ENCODE measurements around the gene CARNS1.
A peak's percentile ranks its signal among the peaks of the same experiment; 100 is the strongest.

Gene CARNS1

DNA sequence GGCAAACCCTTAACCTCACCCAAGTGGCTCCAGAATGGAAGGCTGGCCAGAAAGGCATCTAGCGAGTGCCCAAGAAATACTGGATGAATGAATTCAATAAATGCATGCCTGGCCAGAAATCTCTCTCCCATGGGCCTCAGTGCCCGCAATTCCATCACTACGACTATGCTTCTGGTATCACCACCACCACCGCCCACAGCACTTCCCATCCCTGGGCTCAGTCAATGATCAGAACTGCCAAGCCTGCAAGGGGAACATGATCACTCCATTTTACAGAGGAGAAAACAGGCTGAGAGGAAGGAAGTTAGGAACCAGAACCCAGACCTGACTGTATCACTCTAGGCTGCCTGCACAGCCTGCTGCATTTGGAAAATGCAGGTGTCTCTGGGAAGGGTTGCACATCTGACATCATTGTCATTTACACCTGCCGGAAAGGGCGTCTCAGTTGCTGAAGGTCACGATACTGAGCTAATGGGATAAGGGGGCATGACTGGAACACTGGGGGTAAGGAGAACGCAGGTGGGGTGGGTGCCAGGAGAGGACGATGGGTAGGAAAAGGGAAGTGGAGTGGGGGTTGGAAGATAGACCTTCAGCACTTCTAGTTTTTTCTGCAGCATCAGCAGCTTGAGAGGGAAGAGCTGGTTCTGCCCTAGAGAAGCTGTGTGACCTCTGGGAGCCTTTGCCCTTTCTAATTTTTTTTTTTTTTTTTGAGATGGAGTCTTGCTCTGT, 33.8 kb downstream of the CARNS1 start:
- no peak overlapping the region for H3K27ac ChIP-seq
- TF ChIP-seq, protein P1, sequence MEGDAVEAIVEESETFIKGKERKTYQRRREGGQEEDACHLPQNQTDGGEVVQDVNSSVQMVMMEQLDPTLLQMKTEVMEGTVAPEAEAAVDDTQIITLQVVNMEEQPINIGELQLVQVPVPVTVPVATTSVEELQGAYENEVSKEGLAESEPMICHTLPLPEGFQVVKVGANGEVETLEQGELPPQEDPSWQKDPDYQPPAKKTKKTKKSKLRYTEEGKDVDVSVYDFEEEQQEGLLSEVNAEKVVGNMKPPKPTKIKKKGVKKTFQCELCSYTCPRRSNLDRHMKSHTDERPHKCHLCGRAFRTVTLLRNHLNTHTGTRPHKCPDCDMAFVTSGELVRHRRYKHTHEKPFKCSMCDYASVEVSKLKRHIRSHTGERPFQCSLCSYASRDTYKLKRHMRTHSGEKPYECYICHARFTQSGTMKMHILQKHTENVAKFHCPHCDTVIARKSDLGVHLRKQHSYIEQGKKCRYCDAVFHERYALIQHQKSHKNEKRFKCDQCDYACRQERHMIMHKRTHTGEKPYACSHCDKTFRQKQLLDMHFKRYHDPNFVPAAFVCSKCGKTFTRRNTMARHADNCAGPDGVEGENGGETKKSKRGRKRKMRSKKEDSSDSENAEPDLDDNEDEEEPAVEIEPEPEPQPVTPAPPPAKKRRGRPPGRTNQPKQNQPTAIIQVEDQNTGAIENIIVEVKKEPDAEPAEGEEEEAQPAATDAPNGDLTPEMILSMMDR (conservative IDR thresholded peaks at IDR 0.05) = no peak
- TF ChIP-seq ZFX (IDR thresholded peaks at IDR 0.05) = no peak

DNA sequence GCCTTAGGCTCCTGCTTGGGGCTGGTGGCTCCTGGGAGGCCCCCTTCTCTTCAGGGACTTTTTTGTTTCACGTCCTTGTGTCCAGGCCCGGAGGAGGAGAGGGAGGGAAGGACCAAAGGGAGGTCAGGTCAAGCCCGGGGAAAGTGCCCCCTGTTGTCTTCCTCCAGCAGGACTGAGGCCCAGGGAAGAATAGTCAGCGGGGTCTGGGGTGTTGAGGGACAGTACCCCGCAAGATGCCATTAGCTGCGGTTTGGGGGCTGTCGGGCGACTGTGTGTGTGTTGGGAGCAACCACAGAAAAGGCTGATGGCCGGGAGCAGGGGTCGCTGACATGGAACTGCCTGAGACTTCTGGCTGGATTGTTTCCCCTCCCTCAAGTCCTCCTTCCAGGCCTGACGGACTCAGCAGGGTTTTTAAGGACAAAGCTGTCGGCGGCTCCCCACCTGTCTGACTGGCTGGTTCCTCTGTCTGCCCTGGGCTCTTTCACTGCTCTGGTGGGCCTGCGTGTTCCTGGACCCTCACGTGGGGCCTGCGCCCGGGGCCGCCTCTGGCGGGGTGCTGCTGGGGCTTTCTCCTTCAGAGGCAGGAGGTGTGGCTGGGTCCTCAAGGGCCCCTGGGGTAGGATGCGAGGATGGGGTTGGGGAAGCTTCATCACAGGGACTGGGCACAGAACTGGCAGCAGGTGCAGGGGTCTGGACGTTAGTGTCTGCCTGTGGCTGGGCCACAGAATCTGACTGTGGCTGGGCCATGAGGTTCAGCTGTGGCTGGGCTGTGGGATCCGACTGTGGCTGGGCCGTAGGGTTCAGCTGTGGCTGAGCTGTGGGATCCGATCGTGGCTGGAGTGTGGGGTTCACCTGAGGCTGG, 35.5 kb downstream of the CARNS1 start:
- TF ChIP-seq, protein P1 (conservative IDR thresholded peaks at IDR 0.05) = no peak
- no peak for TF ChIP-seq ZFX (IDR thresholded peaks at IDR 0.05)
- H3K27ac ChIP-seq = peak overlapping the region; percentile 61; the same call in 1 of the 2 replicates

DNA sequence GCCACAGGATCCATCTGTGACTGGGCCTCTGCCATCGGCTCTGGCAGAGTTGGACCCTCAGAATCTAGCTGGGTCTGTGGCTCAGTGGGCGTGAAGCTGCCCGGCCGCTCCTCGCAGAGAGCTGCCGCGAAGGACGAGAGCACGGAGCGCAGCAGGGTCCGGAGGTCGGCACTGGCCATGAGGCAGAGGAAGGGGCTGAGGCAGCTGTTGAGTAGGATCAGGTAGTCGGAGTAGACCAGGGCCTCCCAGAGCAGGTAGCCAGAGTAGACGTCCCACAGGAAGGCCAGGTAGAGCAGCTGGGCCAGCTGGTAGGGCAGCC, 36.1 kb downstream of the CARNS1 start:
- peak overlapping the region; percentile 61 for H3K27ac ChIP-seq
- no peak for TF ChIP-seq ZFX (IDR thresholded peaks at IDR 0.05)
- TF ChIP-seq, protein P1 (conservative IDR thresholded peaks at IDR 0.05) = no peak

DNA sequence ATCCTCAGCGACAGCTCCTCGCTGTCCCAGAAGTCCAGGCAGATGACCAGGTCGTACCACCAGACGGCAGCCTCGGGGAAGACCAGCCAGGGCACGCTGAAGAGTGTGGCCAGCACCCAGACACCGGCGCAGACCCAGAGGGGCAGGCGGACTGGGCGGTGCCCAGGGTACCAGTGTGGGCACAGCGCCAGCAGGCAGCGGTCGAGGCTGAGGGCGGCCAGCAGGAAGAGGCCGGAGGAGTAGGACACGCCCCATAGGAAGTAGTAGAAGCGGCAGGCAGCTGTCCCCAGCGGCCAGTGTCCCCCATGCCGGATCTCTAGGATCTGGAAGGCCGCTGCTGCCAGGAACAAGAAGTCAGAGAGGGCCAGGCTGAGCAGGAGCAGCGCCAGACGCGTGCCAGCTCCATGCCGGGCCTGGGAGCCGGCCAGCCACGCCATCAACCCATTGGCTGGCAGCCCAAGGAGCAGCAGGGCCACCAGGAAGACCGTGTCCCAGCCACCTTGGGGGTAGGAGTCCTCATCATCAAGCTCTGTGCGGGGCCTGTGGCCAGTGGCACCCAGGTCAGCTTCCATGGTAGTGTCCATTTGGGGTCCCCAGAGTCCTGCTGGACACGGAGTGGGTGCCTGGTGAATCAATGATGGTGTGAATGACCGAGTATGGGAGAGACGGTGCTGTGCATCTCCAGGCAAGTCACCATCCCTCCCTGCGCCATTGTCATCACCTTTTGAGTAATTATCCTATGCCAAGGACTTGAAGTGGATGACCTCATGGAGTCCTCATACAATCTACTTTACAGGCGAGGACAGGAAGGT, 36.9 kb downstream of the CARNS1 start, which contains the start of gene GPR152:
TSS of gene GPR152 (minus strand) at position 589 of the 812 bp plus-strand sequence. CDS start at position 584, 5 bp downstream.
- H3K27ac ChIP-seq = peak within 1 kb of the TSS; percentile 61
- TF ChIP-seq, protein P1 (conservative IDR thresholded peaks at IDR 0.05) = no peak
- peak; percentile 18; the same call in 1 of the 2 replicates for TF ChIP-seq ZFX (IDR thresholded peaks at IDR 0.05)

DNA sequence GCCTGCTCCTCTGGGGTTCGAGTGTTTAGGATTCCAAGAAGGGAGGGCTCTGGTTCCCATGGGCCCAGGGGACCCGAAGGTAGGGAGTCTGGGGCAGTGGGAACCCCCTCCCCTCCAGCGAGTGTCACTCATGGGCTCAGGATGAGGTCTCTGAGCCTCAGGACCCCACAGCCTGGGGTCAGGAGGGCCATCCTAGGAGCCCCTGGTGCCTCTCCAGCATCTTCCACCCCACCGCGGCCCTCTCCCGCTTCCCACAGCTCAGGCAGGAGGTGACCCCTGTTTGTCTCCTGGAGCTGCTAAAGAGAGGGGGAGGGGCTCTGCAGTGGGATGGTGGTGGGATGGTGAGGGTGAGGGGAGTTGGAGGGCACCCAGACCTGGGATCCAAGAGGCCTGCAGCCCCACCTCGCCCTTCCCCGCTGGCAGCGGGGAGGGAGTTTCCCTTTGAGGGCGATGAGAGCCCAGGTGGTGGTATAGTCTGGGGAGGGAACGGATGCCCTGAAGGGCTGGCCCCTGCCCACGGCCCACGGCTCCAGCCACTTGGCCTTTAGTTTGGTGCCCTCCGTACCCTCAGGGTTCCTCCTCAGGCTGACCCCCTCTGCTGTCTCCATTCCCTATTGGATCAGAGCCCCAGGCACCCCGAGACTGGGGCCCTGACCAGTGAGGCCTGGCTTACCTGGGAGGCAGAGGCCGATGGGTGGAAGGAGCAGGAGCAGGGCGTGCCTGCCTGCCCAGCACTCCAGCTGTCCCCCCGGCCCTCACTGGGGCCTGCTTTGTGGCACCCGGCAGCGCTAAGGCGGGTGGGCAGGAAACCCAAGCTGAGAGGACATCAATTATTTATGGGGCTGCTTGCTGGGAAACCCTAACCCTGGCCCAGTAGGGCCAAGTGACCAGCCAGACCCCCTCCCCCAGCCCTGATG, 38.6 kb downstream of the CARNS1 start:
- TF ChIP-seq ZFX (IDR thresholded peaks at IDR 0.05) = no peak
- TF ChIP-seq, protein P1 (conservative IDR thresholded peaks at IDR 0.05) = no peak
- no peak overlapping the region for H3K27ac ChIP-seq

DNA sequence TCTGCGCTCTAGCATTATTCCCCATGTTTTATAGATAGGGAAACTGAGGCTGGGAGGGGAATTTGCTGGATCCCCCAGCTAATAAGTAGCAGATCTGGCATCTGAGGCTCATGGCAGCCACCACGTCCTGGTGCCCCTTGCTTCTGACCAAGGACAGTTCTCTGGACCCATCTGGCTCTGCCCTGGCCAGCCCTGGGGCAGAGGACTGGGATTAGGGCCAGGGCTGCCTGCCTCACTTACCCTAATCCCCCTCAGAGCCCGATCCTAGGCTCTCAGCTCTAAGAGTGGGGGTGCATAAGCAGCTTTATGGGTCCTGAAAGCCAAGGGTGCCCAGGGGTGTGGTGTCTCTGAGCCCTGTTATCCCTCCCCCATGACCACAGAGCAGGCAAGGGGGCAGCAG, 39.6 kb downstream of the CARNS1 start, which contains the start of gene CABP4:
TSS of gene CABP4 (plus strand) at position 301 of the 400 bp plus-strand sequence. CDS start at position 371, 70 bp downstream.
- H3K27ac ChIP-seq = no peak within 1 kb of the TSS

More for the DNA sequence above, 39.6 kb downstream of the CARNS1 start, which contains the start of gene CABP4:
- TF ChIP-seq, protein P1 (conservative IDR thresholded peaks at IDR 0.05) = no peak
- no peak for TF ChIP-seq ZFX (IDR thresholded peaks at IDR 0.05)
